HG02623 (cell line): ENCODE data around the gene UNC13D.

Experiments used
- ATAC-seq: cut with Tn5 transposase; IDR thresholded peaks from one replicate; pipeline ENCODE4 v1.9.1; 2021; ENCODE audit warnings: moderate library complexity; ENCODE audit not compliant: unreplicated experiment

UNC13D gene

GRCh38 chr17:75835654-75835987 is 8.6 kb downstream of the UNC13D start:
- ATAC-seq: no peak

- no peak for ATAC-seq
Measured at GRCh38 chr17:75834928-75835653, 9.1 kb downstream of the UNC13D start.

- no peak for ATAC-seq
Measured at GRCh38 chr17:75834279-75834920, 9.8 kb downstream of the UNC13D start.

- ATAC-seq: no peak
Measured at GRCh38 chr17:75832652-75833400, 11.4 kb downstream of the UNC13D start.

- no peak for ATAC-seq
Measured at GRCh38 chr17:75832164-75832651, 12.0 kb downstream of the UNC13D start.

GRCh38 chr17:75831032-75831571 is 13.1 kb downstream of the UNC13D start:
- ATAC-seq: no peak

GRCh38 chr17:75830164-75831031 is 13.8 kb downstream of the UNC13D start:
- ATAC-seq: no peak

GRCh38 chr17:75829747-75830146 is 14.5 kb downstream of the UNC13D start:
- ATAC-seq: no peak

- ATAC-seq: no peak
Measured at GRCh38 chr17:75828741-75829140, 15.5 kb downstream of the UNC13D start.

- ATAC-seq: no peak
Measured at GRCh38 chr17:75828076-75828400, 16.2 kb downstream of the UNC13D start.

GRCh38 chr17:75827308-75828075 is 16.7 kb downstream of the UNC13D start:
- ATAC-seq: no peak

- ATAC-seq: no peak
Measured at GRCh38 chr17:75826561-75827307, 17.5 kb downstream of the UNC13D start.

- no peak for ATAC-seq
Measured at GRCh38 chr17:75825748-75826370, 18.3 kb downstream of the UNC13D start.

GRCh38 chr17:75825149-75825552 is 19.1 kb downstream of the UNC13D start:
- no peak for ATAC-seq

- ATAC-seq: no peak
Measured at GRCh38 chr17:75824666-75825065, 19.5 kb downstream of the UNC13D start.

GRCh38 chr17:75824050-75824552 is 20.1 kb downstream of the UNC13D start:
- ATAC-seq: no peak

- no peak for ATAC-seq
Measured at GRCh38 chr17:75823257-75824041, 20.8 kb downstream of the UNC13D start.

- no peak for ATAC-seq
Measured at GRCh38 chr17:75822800-75823166, 21.4 kb downstream of the UNC13D start.
